HG03442 (cell line): Measurements from ENCODE around the gene MN1.

ENCODE experiments used
- ATAC-seq: cut with Tn5 transposase; IDR thresholded peaks from one replicate; pipeline ENCODE4 v1.9.1; 2021; ENCODE audit warnings: mild to moderate bottlenecking, moderate library complexity; ENCODE audit not compliant: unreplicated experiment

Gene MN1

DNA sequence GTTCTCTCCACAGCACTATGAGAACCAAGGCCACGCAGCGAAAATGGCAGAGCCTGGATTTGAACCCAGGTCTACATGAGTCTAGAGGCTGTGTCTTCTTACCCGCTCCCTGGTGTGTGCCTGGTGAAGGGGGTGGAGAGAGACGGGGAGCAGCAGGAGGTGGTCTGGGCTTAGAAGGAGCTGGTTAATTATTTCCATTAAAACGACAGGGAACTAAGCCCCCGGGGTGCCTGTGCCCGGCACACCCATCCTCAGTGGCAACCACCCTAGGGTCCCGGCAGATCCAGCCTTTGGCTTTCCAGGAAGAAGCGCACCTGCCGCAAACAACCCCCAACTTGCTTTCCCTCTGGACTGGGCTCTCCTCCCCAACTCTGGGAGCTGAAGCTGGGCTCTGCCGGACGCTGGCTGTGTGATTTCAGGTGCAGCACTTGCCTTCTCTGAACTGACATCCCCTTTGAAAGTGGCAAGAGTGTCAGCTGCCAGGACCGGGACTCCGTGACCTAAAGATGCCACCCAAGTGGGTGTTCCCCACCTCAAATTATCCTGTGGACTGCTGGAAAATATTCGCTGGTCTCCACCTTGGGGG is 35.8 kb downstream of the MN1 start:
- ATAC-seq = no peak

- no peak for ATAC-seq
Observed at GRCh38 chr22:27764722-27765236, 36.8 kb downstream of the MN1 start.

- no peak for ATAC-seq
Observed at GRCh38 chr22:27761665-27762064, 39.9 kb downstream of the MN1 start.

DNA sequence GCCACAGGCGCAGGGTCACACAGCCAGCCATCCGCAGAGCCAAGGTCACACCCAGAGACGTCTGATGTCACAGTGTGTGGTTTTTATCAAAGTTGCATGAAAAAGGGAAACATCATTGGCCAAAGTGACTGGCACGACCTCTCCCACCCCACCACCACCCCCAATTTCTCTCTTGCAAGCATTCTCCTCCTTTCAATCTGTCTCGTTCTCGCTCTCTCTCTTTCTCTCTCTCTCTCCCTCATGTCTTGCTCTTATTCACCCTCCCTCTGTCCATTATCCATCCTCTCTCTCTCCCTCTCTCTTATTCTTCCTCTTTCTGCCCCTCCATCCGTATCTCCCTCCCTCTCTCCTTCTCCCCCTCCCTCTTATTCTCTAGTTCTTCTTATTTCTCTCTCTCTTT is 40.6 kb downstream of the MN1 start:
- no peak for ATAC-seq

DNA sequence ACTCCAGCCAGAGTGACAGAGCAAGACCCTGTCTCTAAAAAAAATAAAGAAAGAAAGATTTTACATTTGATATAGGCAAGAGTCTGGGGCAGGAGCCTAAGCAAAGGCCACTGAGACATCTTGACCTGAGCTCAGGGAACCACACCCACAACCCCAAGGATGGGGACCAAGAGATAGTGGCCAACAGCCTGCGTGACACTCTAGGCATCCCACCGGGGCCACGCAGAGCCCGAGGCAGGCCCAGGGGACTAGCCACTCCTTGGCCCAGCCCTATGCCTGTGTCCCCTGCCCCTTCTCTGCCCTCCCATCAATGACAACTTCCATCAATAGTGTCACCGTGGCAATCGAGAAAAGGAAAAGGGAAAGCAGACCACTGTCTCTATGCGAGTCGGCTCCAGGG is 41.1 kb downstream of the MN1 start:
- ATAC-seq = no peak

DNA sequence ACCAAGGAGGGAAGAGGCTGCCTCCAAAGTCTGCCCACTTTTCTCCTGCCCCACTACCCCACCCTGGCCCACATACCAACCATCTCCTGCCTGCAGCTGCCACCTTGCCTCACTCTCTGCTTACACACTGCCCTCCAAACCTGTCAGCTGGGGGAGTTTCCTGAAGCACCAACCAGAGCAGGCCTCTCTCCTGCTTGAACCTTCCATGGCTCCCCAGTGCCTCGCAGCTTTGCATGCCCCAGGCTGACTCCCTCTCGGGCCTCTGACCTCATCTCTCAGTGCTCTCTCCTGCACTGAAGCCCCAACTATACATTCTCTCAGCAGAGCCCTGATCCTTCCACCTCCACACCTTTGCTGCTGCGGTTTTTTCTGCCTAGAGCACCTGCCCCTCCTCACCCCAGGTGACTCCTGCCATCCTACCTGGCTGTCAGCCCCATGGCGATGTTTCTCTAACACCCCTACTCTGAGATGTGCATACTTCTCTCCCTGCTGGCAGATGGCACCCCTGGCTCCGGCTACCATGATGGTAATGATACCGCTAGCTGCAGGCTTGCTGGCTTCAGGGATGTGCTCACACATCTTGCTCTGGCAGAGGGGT is 43.5 kb downstream of the MN1 start:
- ATAC-seq = no peak

DNA sequence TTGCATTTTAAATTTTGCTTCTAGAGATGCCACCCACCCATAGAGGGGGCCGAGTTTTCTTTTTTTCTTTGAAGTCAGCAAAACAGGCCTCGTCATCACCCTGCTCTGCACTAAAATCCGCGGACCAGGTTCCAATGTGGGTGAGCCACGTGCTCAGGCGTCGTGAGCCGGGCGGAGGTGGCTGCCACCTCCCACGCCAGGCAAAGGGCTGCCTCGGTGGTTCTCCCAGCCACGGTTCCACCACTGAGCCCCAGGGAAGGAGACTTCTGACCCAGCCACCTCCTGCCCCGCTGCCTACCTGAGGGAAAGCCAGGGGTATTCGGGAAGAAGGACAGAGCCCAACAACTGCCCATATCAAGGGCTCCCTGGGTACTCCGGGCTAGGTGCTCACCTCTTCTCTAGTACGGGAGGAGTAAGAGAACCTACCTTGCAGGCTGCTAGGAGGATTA is 45.3 kb downstream of the MN1 start:
- ATAC-seq = no peak

DNA sequence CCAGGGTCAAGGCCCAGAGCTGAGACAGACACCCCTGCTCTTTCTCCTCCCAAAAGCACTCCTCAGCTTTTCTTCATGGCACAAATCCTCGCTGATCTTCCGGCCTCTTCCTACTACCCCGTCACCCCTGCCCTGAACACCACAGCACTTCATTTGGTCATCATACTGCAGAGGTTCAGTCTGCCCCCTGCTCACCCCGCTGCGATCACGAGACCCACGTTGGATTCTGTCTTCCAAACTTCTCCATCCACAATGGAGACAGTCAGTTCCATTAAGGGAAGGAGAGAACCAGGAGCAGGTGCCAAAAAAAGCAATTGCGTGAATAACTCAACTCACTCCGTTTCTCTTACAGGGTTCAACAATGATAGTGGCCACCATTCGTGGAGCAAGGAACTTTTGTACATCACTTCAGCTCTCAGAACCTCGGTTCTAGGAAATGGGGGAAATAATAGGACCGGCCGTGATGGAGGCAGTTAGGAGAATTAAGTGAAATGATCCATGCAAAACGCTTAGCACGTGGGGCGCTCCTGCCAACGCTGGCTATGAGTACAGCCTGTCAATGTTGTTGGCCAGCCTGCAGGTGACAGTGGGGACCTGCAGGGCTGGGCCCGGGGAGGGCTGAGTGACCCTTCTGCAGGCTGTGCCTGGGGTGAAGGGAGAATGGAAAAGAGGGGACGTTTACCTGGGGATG is 45.9 kb downstream of the MN1 start:
- ATAC-seq = no peak

DNA sequence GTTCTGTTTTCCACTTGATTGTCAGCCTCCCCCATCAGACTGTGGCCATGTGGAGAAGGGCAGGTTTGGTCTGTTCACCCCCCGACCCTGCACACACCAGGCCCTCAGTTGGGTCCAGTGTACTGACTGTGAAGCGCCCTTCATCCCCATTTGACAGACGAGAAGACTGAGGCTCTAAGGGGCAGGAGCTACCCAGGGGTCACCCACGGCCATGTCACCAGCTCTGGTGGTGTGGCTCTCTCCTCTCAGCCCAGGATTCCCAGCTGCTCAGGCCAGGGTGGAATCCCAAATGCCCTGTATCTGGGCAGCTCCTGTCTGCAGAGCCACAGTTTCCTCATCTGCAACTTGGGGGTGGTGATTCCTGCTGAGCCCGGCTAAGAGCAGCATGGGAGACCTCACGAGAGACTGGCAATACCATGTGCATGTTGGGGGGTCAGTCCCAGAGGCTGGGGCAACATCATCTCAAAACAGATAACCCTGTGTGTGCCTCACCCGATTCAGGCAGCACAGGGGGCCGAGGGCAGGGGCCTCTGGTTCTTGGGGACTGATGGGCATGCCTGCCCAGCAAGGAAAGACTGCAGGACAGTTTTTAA is 46.6 kb downstream of the MN1 start:
- ATAC-seq = no peak

DNA sequence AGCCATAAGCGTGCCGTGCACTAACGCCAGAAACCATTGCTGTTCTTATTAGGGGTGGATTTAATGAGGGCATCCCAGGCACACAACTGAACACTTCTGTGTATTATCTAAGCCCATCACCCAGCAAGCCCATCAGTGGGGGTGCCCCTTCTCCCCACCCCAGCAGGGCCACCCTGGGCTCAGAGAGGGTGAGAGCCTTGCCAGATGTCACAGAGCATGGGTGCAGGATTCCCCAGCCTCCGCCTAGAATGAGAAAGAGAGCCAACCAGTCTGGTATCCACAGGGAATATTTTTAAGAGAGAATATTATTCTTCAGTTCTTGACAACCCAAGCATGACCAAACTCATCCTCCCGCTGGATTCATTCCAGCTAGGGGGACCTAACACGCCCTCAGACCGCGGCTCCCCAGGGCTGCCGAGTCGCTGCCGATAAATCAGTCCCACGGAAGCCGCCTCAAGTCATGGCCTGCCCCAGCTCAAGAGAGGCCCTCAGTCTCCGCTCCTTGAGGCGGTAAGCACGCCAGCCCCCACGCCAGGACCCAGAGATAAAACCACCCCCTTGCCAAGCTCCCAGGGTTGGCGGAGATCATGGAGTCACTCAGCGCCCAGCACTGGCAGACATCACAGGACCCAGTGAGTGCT is 47.2 kb downstream of the MN1 start:
- ATAC-seq = no peak

DNA sequence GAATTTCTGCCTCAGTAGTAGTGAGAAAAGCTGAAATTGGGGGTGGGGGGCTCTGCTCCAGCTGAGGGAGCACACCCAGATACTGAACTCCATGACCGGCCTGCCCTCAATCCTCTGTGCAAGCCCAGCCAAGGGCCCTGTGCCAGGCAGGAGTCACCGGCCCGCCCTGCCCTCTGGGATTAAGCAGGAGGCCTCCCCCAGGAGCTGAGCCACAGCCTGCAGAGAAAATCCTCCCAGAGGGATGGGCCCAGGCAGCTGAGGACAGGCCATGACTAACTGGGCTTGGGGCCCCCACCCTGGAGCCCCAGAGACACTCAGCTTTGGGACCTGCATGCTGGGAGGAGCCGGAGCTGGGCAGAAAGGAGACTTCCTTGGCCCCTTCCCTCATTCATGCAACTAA is 48.8 kb downstream of the MN1 start:
- no peak for ATAC-seq

GRCh38 chr22:27752141-27752540 is 49.4 kb downstream of the MN1 start:
- ATAC-seq = no peak

- ATAC-seq = no peak
Observed at GRCh38 chr22:27751277-27752070, 50.1 kb downstream of the MN1 start.

DNA sequence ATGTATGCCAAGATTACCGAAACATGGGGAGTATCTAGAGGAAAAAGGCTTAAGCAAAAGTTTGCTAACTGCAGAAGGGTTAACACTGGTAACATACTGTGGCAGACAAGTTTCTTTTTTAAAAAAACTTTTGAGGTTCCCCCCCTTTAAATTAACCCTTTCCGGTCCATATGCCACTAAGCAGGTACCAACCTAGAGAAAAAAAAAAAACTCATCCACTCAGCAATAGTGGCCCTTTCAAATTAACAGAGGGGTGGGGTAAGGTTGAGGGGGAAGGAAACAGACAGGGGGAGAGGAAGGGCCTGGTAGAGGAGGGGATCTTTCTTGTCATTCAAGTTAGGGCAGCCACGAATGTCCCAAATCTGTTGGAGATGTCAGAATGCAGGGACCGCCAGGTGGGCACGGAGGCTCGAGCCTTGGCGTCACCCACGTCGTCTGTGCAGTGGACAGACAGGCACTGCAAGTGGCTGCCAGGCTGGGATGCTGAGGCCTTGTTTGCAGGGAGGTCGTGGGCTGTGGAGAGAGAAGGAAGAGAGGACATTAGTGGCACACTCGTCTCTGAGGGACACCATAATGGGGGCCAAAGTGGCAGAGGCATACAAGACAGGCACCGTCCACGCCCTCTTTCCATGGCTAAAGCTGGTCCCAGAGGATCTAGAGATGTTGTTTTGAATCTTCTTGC is 50.8 kb downstream of the MN1 start:
- no peak for ATAC-seq

DNA sequence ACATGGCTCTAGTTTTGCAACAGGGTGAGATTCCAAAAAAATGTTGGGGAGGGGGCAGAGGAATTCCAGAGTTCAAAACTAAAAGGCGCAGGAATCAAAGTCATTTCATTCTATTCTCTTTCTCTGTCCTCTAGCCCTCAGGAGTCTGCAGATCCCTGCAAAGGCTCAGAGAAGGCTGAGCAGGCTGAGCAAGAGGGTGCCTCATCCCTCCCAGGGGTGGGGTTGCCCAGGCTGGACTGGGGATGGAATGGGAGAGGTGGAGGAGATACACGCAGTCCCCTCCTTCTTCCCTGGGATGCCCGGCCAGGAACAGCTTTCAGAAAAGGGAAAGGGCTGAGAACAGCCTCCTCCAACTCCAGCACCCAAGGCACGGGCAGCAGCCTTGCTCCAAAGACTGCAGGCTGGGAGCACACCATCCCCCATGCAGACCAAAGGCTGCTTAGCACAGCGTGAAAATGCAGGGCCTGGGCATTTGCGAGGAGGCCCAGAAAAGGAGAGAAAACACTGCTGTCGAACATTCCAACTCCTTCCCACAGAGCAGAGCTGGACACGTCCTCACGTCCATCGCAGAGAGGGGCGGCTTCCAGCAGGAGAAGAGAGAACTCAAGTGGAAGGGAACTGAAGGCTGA is 51.8 kb downstream of the MN1 start:
- ATAC-seq = no peak

- no peak for ATAC-seq
Observed at GRCh38 chr22:27748751-27749191, 52.8 kb downstream of the MN1 start.

- ATAC-seq = no peak
Observed at GRCh38 chr22:27748349-27748748, 53.2 kb downstream of the MN1 start.

- ATAC-seq = no peak
Observed at GRCh38 chr22:27747396-27748221, 53.9 kb downstream of the MN1 start.

GRCh38 chr22:27746918-27747317 is 54.6 kb downstream of the MN1 start:
- no peak for ATAC-seq
